Subcutaneous adipose tissue (tissue), 4 donors: Measurements from ENCODE around the gene LOXL3. TPM values are rescaled to one million over a fixed set of nuclear protein-coding genes. Genes with fewer than 3 reads are reported as not detected.

Experiments
- CTCF ChIP-seq: fragments of 450-650 bp; IDR thresholded peaks from one replicate; pipeline ENCODE4 v1.5.1; 2016; ENCODE audit warnings: low read depth, mild to moderate bottlenecking, control low read depth, antibody characterized with exemption, moderate library complexity
- total RNA-seq, 4 donors: library from RNA; depleted of rRNA; stranded (reverse); fragments of >200 nt; gene quantifications; one replicate each; pipeline ENCODE4 v1.1.0, GENCODE V29; 2016

Gene LOXL3
- total RNA-seq, 4 donors from 2014 or later = 5.2 to 22.4 (median 9.2) TPM

DNA sequence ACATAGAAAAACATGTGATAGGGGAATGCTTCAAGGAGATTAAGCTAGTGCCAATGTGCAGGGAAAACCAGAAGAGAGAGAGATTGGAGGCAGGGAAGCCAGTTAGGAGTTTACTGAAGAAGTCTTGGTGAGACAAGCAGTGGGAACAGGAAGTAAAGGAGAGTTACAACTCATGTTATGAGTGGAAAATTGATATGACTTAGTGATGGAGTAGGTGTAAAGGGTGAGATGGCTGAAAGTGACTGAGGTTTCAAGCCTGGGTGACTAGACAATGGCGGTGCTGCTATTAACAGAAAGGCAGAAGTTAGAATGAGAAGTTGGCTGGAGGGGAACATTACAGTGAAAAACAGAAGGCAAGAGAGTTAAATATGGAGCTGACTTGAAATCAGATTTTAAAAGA lies 17.3 kb upstream of the LOXL3 start:
- no peak for TF ChIP-seq CTCF

GRCh38 chr2:74569686-74570085 lies 15.9 kb upstream of the LOXL3 start:
- TF ChIP-seq CTCF = no peak

- TF ChIP-seq CTCF = no peak
Observed at GRCh38 chr2:74567881-74568280, 14.1 kb upstream of the LOXL3 start.

GRCh38 chr2:74566754-74567085 lies 13.0 kb upstream of the LOXL3 start:
- TF ChIP-seq CTCF = no peak

- TF ChIP-seq CTCF = no peak
Observed at GRCh38 chr2:74566076-74566753, 12.5 kb upstream of the LOXL3 start.

DNA sequence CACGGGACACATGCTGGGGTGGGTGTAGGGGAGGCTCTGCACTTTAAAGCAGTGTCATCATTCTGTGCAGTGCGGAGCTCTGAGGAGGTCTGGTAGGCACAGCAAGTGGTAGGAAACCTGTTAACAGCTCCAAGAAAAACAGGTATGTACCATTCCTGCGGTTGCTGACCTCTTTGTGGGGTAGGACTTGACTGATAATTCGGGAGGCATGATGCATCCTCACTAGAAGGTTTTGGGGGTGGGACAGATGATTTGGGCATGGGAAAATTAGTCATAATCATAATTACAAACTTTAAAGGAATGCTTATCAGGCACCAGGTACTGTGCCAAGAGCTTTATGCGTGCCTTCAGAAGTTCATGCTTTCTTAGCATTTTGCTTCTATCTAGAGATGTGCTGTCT lies 10.5 kb upstream of the LOXL3 start:
- TF ChIP-seq CTCF = no peak

DNA sequence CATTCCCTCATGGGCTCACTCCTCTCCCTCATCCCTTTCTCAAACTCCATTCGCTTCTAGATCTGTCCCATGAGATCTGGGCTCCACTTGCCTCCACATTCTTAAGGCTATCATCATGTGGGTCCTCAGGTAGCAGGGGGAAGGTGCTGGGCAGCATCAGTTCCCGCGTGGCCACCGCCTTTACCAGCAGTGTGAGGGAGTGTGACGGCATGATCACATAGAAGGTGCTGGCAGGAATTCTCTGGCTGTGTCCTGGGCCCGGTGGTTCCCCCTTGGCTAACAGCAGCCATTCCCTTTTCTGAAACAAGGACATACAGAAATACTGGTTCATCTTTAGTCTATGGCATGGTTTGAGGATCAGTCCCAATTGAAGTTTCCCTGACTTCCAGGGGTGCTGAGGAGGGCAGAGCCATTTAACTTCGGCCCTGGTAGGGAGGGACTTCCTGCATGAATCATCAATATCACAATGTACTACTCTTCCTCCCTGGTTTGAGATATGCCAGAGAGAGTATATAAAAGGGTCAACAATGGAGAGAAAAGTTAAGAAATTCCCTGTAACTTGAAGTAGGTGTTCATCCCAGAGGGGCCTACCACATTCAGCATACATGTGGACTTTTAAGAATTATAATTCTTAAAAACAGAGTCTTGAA lies 8.5 kb upstream of the LOXL3 start:
- no peak for TF ChIP-seq CTCF
